RWPE1 (cell line): ENCODE results near the gene GNL1.
"Not testable (repeated sequence)": the region's sequence is repeated elsewhere in the genome, so short reads cannot be mapped to it uniquely, and the experiment has no call there.

Experiments
- CTCF ChIA-PET: fragments of 350-600 bp; sonication (Branson Sonifier 250); formaldehyde crosslinking; extraction: SDS; loops from one replicate; lab custom pipeline; 2021; lab: Yijun Ruan, JAX
- POLR2A ChIA-PET: fragments of 400-600 bp; formaldehyde crosslinking; extraction: SDS; loops from one replicate; lab custom pipeline; 2020; ENCODE audit warnings: antibody characterized with exemption; ENCODE audit not compliant: low non-redundant PET; lab: Yijun Ruan, JAX
- DNase-seq: peaks from one replicate; pipeline ENCODE4 v3.0.0; 2012; ENCODE audit warnings: low spot score
- H3K27ac ChIP-seq: fragments of 450-650 bp; 2 replicates; pipeline ENCODE4 v1.5.1; 2017
- CTCF ChIP-seq: fragments of 450-650 bp; conservative IDR thresholded peaks from 2 replicates; pipeline ENCODE4 v1.5.1; 2017; ENCODE audit warnings: low read depth, mild to moderate bottlenecking

Gene GNL1

GRCh38 chr6:30500421-30501355, 55.6 kb downstream of the GNL1 start:
- H3K27ac ChIP-seq, result peak overlapping the region; percentile 47; the same call in 1 of the 2 replicates
- CTCF ChIA-PET, result interaction anchor here (0.5 to 0.8 kb wide), 2 partner anchors 9 to 21 kb away, joined by 3 to 4 read pairs; no protein-coding TSS in a partner anchor
- no peak for DNase-seq
- TF ChIP-seq CTCF, result no peak
- POLR2A ChIA-PET, result no interaction called here

GRCh38 chr6:30498705-30499104, 57.6 kb downstream of the GNL1 start:
- POLR2A ChIA-PET, DNase-seq, CTCF ChIA-PET, H3K27ac ChIP-seq: not testable (repeated sequence)

GRCh38 chr6:30497714-30498113, 58.6 kb downstream of the GNL1 start:
- no peak overlapping the region for H3K27ac ChIP-seq
- TF ChIP-seq CTCF, result no peak
- ChIA-PET CTCF (interaction anchor here (1.6 kb wide), 1 partner anchor 35 kb away, joined by 14 read pairs; no protein-coding TSS in a partner anchor), POLR2A (no interaction called here)
- no peak for DNase-seq

GRCh38 chr6:30497261-30497599, 59.1 kb downstream of the GNL1 start:
- CTCF ChIA-PET, result interaction anchor here (0.9 to 1.6 kb wide), 3 partner anchors 35 to 48 kb away, joined by 3 to 14 read pairs (median 5); no protein-coding TSS in a partner anchor
- H3K27ac ChIP-seq, POLR2A ChIA-PET, DNase-seq: not testable (repeated sequence)

GRCh38 chr6:30495993-30496392, 60.3 kb downstream of the GNL1 start:
- ChIA-PET CTCF (interaction anchor here (0.6 to 1.6 kb wide), 6 partner anchors 14 to 49 kb away, joined by 3 to 14 read pairs (median 5); no protein-coding TSS in a partner anchor), POLR2A (no interaction called here)
- TF ChIP-seq CTCF, result no peak
- no peak for DNase-seq
- peak overlapping the region; percentile 44 for H3K27ac ChIP-seq

GRCh38 chr6:30495060-30495459, 61.2 kb downstream of the GNL1 start:
- POLR2A ChIA-PET, DNase-seq, H3K27ac ChIP-seq: not testable (repeated sequence)
- CTCF ChIA-PET, result interaction anchor here (0.7 kb wide), 1 partner anchor 427 kb away, joined by 3 read pairs; no protein-coding TSS in a partner anchor

GRCh38 chr6:30494291-30494861, 61.9 kb downstream of the GNL1 start:
- TF ChIP-seq CTCF, result no peak
- ChIA-PET CTCF (interaction anchor here (0.7 kb wide), 2 partner anchors 50 to 427 kb away, joined by 3 to 4 read pairs; no protein-coding TSS in a partner anchor), POLR2A (no interaction called here)
- peak overlapping the region; percentile 33; the same call in 1 of the 2 replicates for H3K27ac ChIP-seq
- DNase-seq, result no peak
